Activated naive CD8-positive, alpha-beta T cell treated with anti-CD3 and anti-CD28 coated beads, Interleukin-2, amount 50 U/mL, for 24 hours (primary cell): ENCODE results near the gene GYG2.
"Not testable (repeated sequence)": the region's sequence is repeated elsewhere in the genome, so short reads cannot be mapped to it uniquely, and the experiment has no call there.

Experiments
- ATAC-seq: fragments of 150-1000 bp; cut with Tn5 transposase; one replicate; pipeline ENCODE4 v1.10.0; 2021
- DNase-seq: peaks from one replicate; pipeline ENCODE4 v3.0.0; 2021
- H3K27ac Mint-ChIP-seq: one replicate; pipeline ENCODE4 v1.8.0; 2021; ENCODE audit warnings: mild to moderate bottlenecking, mixed read lengths
- H3K27me3 Mint-ChIP-seq: one replicate; pipeline ENCODE4 v1.8.0; 2021; ENCODE audit warnings: mixed read lengths
- H3K36me3 Mint-ChIP-seq: one replicate; pipeline ENCODE4 v1.8.0; 2021; ENCODE audit warnings: low read depth, mixed read lengths
- H3K4me1 Mint-ChIP-seq: one replicate; pipeline ENCODE4 v1.8.0; 2021; ENCODE audit warnings: mixed read lengths
- H3K4me3 Mint-ChIP-seq: one replicate; pipeline ENCODE4 v1.8.0; 2021; ENCODE audit warnings: mild to moderate bottlenecking, moderate library complexity, mixed read lengths
- H3K9me3 Mint-ChIP-seq: one replicate; pipeline ENCODE4 v1.8.0; 2021; ENCODE audit warnings: mixed read lengths

The GYG2 gene

DNA sequence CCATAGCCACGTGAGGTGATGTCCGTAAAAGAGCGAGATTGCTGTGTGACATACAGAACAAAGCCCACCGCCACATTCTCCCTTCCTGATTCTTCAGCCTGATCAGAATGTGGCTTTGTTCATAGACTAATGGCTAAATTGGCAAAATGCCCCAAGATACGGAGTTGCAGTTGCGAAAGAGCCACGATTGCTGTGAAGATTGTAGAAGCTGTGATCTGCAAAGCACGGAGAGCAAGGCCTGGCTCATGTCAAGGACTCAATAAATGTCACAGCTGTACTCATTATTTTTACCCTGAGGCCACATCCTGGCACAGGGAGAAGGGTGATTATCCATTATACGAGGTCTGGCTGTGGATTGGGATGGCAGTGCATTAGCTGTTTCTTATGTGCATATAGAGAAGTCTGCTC is 66.2 kb downstream of the GYG2 start:
- ATAC-seq = no peak
- Mint-ChIP-seq H3K27me3 (no peaks in the 10 kb centered on the region), H3K9me3 (no peaks in the 10 kb centered on the region), H3K4me3 (no peak overlapping the region), H3K36me3 (no peaks in the 10 kb centered on the region), H3K27ac (no peak overlapping the region), H3K4me1 (peaks cover 8% of the 10 kb centered on the region)
- DNase-seq = no peak

- H3K4me1 Mint-ChIP-seq = peaks cover 7% of the 10 kb centered on the region
- no peaks in the 10 kb centered on the region for H3K27me3 Mint-ChIP-seq
- H3K36me3 Mint-ChIP-seq = no peaks in the 10 kb centered on the region
- H3K9me3 Mint-ChIP-seq = no peaks in the 10 kb centered on the region
- no peak overlapping the region for H3K27ac Mint-ChIP-seq
- no peak for ATAC-seq
- no peak for DNase-seq
- no peak overlapping the region for H3K4me3 Mint-ChIP-seq
Measured at GRCh38 chrX:2897311-2897689, 68.6 kb downstream of the GYG2 start.

DNA sequence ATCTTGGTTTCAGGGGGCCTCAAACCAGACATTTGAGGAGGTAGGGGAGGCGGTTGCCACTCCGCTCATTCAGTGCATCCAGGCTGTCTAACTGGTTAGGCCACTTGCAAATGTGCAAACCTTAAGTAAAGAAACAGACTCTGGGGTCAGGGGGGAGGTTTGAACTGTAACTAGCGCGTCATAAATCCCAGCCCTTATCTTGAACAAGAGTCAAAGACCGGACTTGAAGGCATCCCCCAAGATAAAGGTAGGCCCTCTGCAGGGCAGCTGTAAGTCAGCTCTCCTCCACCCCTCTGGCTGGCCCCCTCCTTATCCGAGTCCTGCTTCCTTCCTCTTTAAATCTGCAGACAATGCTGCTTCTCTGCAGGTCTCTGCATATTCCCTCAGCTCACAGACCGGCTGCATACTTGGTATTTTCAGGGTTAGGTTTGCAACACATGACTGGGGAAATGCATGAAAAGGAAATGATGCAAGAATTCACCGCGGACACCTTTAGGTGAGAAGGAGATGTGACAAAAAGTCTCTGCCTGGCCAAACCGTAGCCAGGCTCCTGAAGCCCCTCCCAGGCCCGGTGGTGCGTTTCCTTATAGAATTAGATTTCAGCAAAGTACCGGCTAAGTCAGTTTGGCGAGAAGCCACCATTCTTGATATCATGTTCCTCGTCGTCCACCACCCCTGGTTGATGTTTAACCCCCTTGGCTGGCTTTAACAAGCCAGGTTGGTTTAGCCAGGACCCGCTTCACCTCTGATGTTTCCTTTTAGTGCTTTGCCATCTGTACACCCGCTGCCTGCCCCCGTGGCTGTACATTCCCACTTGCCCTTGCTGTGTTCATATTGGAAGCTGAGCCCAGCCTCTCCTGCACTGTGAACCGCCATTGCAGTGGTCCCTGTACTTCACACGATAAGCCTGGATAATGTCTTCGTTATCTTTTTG is 69.2 kb downstream of the GYG2 start:
- not testable (repeated sequence) for H3K4me3 Mint-ChIP-seq, H3K36me3 Mint-ChIP-seq, H3K4me1 Mint-ChIP-seq, ATAC-seq, H3K9me3 Mint-ChIP-seq, H3K27ac Mint-ChIP-seq, H3K27me3 Mint-ChIP-seq
- DNase-seq = peak; percentile 2

- Mint-ChIP-seq H3K27me3 (no peaks in the 10 kb centered on the region), H3K27ac (no peak overlapping the region), H3K9me3 (peaks cover 3% of the 10 kb centered on the region), H3K36me3 (no peaks in the 10 kb centered on the region), H3K4me3 (no peak overlapping the region), H3K4me1 (peaks cover 5% of the 10 kb centered on the region)
- DNase-seq (no peak), ATAC-seq (no peak)
Measured at GRCh38 chrX:2898846-2899512, 70.2 kb downstream of the GYG2 start.

DNA sequence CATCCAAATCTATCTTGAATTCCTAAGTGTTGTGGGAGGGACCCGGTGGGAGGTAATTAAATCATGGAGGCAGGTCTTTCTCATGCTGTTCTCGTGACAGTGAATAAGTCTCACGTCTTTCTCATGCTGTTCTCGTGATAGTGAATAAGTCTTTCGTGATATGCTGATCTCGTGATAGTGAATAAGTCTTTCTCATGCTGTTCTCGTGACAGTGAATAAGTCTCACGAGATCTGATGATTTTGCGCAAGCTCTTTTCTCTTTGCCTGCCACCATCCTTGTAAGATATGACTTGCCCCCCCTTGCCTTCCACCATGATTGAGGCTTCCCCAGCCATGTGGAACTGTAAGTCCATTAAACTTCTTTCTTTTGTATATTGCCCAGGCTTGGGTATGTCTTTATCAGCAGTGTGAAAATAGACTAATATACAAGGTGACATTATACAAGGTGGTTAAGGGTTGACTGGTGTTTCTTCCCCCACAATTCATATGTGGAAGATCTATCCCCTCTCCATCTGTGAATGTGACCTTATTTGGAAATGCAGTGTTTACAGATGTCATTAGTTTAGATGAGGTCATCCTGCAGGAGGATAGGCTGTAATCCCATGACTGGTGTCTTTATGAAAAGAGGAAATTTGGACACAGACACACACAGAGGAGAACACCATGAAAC is 72.8 kb downstream of the GYG2 start:
- DNase-seq (no peak), ATAC-seq (no peak)
- Mint-ChIP-seq H3K9me3 (peaks cover 3% of the 10 kb centered on the region), H3K27ac (no peak overlapping the region), H3K27me3 (no peaks in the 10 kb centered on the region), H3K4me3 (no peak overlapping the region), H3K4me1 (peaks cover 5% of the 10 kb centered on the region), H3K36me3 (no peaks in the 10 kb centered on the region)

DNA sequence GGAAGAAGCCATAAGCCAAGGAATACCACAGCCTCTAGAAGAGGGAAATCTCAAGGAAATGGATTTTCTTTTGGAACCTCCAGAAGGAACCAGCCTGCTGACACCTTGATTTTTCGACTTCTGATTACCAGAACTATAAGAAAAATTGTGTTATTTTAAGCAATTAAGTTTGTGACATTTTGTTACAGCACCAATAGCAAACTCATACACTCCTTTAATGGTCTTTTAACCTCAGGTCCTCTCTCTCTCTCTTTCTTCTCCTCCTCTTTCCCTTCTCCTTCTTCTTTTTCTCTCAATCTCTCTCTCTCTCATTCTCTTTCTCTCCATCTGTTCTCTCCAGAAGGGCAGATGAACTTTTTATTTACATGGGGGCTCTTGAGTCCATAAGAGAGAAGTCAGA is 74.1 kb downstream of the GYG2 start:
- DNase-seq (no peak), ATAC-seq (no peak)
- Mint-ChIP-seq H3K27ac (no peak overlapping the region), H3K9me3 (peaks cover 3% of the 10 kb centered on the region), H3K4me3 (no peak overlapping the region), H3K36me3 (no peaks in the 10 kb centered on the region), H3K27me3 (no peaks in the 10 kb centered on the region), H3K4me1 (peaks cover 5% of the 10 kb centered on the region)

GRCh38 chrX:2903366-2903765 is 74.6 kb downstream of the GYG2 start:
- Mint-ChIP-seq H3K27ac (no peak overlapping the region), H3K36me3 (no peaks in the 10 kb centered on the region), H3K4me3 (no peak overlapping the region), H3K4me1 (peaks cover 4% of the 10 kb centered on the region), H3K9me3 (peaks cover 3% of the 10 kb centered on the region), H3K27me3 (no peaks in the 10 kb centered on the region)
- no peak for ATAC-seq
- no peak for DNase-seq

DNA sequence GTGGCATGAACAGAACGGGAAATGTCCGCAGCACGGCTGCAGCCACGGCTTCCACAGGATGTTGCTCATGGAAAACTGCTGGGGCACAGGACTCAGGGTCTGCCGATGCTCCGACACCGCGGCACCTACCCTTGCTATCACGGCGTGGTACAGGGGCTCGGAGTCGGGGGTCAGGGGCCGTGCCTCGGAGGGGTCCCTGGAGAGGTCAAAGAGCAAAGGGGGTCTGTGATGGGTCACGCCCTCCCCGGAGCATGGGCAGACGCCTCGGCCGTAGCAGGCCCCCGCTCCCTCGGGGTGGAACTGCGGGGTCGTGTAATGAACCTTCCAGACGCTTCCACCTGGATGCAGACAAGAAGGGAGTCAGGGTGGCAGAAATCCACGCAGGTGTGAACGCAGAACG is 78.6 kb downstream of the GYG2 start:
- no peak overlapping the region for H3K27ac Mint-ChIP-seq
- DNase-seq = no peak
- peaks cover 3% of the 10 kb centered on the region for H3K9me3 Mint-ChIP-seq
- no peaks in the 10 kb centered on the region for H3K4me1 Mint-ChIP-seq
- no peak for ATAC-seq
- H3K36me3 Mint-ChIP-seq = no peaks in the 10 kb centered on the region
- H3K4me3 Mint-ChIP-seq = no peak overlapping the region
- no peaks in the 10 kb centered on the region for H3K27me3 Mint-ChIP-seq

DNA sequence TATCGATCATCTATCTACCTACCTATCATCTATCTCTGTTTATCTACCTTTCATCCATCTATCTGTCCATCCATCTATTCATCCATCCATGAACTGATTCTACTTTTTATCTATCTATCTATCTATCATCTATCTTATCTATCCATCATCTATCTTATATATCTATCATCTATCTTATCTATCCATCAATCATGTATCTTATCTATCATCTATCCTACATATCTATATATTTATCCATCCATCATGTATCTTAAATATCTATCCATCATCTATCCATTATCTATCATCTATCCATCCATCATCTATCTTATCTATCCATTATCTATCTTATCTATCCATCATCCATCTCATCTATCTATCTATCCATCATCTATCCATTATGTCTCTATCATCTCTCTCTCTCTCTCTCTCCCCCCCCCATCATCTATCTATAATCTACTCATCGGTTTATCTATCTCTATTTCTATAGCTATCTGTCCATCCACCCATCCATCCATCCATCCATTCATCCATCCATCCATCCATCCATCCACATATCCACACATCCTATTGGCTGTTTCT is 79.5 kb downstream of the GYG2 start:
- ATAC-seq (no peak), DNase-seq (no peak)
- Mint-ChIP-seq H3K9me3 (no peaks in the 10 kb centered on the region), H3K36me3 (no peaks in the 10 kb centered on the region), H3K27me3 (no peaks in the 10 kb centered on the region), H3K4me1 (no peaks in the 10 kb centered on the region), H3K27ac (no peak overlapping the region), H3K4me3 (no peak overlapping the region)

DNA sequence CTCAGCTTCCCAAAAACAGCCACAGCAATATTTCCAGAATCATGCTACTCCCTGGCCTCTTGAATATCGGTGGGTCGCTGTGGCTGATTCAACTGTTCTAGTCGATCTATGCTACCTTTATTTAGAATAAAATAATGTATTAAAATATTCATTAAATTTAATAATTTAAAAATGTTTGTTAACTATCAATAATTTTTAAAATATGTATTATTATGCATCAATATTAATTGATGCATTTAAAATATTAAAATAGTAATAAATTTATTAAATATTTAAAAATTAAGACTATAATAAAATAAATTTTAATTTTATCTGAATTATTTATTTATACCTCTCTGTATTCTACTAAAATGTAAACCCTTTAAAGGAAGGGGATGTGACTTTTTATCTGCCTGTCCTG is 81.4 kb downstream of the GYG2 start:
- Mint-ChIP-seq H3K36me3 (no peaks in the 10 kb centered on the region), H3K9me3 (no peaks in the 10 kb centered on the region), H3K27me3 (no peaks in the 10 kb centered on the region), H3K27ac (no peak overlapping the region), H3K4me1 (no peaks in the 10 kb centered on the region), H3K4me3 (no peak overlapping the region)
- no peak for DNase-seq
- no peak for ATAC-seq

DNA sequence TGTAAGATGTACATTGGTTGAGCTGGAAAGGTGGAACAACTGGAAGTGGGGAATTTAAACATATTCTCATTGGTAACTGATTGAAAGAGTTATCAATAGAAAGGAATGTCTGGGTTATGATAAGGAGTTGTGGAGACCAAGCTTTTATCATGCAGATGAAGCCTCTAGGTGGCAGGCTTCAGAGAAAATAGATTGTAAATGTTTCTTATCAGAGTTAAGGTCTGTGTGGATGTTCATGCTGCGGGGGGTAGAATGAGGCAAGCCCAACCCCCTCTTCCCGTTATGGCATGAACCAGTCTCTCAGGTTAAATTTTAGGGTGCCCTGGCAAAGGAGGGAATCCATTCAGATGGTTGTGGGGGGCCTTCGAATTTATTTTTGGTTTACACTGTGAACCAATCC is 84.4 kb downstream of the GYG2 start:
- Mint-ChIP-seq H3K9me3 (no peaks in the 10 kb centered on the region), H3K4me1 (no peaks in the 10 kb centered on the region), H3K27me3 (no peaks in the 10 kb centered on the region), H3K4me3 (no peak overlapping the region), H3K27ac (no peak overlapping the region), H3K36me3 (no peaks in the 10 kb centered on the region)
- ATAC-seq (no peak), DNase-seq (no peak)

GRCh38 chrX:2917767-2918166 is 89.0 kb downstream of the GYG2 start:
- H3K4me1 Mint-ChIP-seq = no peaks in the 10 kb centered on the region
- no peaks in the 10 kb centered on the region for H3K9me3 Mint-ChIP-seq
- DNase-seq (no peak), ATAC-seq (no peak)
- H3K27me3 Mint-ChIP-seq = no peaks in the 10 kb centered on the region
- H3K36me3 Mint-ChIP-seq = no peaks in the 10 kb centered on the region
- H3K4me3 Mint-ChIP-seq = no peak overlapping the region
- no peak overlapping the region for H3K27ac Mint-ChIP-seq

DNA sequence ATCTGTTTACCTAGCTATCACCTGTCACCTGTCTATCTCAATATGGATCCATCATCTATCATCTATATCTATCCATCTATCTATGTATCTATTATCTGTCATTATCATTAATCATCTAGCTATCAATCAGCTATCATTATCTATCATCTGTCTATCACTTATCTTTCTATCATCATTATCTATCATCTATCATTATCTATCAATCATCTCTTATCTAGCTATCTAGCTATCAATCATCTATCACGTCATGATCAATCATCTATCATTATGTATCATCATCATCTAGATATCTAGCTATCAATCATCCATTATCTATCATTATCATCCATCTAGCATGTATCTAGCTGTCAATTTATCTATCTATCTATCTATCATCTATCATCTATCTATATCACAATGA is 92.5 kb downstream of the GYG2 start:
- H3K27me3 Mint-ChIP-seq = no peaks in the 10 kb centered on the region
- H3K27ac Mint-ChIP-seq = no peak overlapping the region
- ATAC-seq = no peak
- H3K36me3 Mint-ChIP-seq = no peaks in the 10 kb centered on the region
- H3K4me1 Mint-ChIP-seq = no peaks in the 10 kb centered on the region
- no peak for DNase-seq
- H3K4me3 Mint-ChIP-seq = no peak overlapping the region
- no peaks in the 10 kb centered on the region for H3K9me3 Mint-ChIP-seq

DNA sequence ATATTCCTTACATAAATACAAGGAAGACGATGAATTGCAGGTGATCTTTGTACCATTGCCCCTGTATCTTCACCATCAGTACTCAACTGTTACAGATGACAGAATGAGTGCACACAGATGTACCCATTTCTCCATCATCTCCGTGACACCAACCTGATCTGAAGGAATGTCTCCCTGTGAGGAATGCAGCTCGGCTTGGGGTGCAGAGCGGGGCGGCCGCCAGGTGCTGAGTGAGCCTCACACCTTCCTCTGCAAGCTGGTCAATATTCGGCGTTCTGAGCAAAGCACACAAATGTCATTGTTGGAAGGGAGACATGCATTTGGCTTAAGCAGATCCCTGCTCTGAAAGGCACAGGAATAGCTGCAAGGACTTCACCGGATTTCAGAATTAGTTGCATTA is 93.0 kb downstream of the GYG2 start:
- no peaks in the 10 kb centered on the region for H3K27me3 Mint-ChIP-seq
- H3K4me1 Mint-ChIP-seq = no peaks in the 10 kb centered on the region
- no peaks in the 10 kb centered on the region for H3K36me3 Mint-ChIP-seq
- DNase-seq (no peak), ATAC-seq (no peak)
- H3K4me3 Mint-ChIP-seq = no peak overlapping the region
- no peak overlapping the region for H3K27ac Mint-ChIP-seq
- H3K9me3 Mint-ChIP-seq = no peaks in the 10 kb centered on the region

- Mint-ChIP-seq H3K4me3 (no peak overlapping the region), H3K9me3 (no peaks in the 10 kb centered on the region), H3K4me1 (no peaks in the 10 kb centered on the region), H3K27me3 (no peaks in the 10 kb centered on the region), H3K27ac (no peak overlapping the region), H3K36me3 (no peaks in the 10 kb centered on the region)
- ATAC-seq (no peak), DNase-seq (no peak)
Measured at GRCh38 chrX:2924151-2924550, 95.4 kb downstream of the GYG2 start.
